Spleen (tissue), 11 donors: ENCODE measurements around the gene GDPGP1. TPM values are rescaled to one million over a fixed set of nuclear protein-coding genes. Genes with fewer than 3 reads are reported as not detected.
"Not testable (repeated sequence)": the region's sequence is repeated elsewhere in the genome, so short reads cannot be mapped to it uniquely, and the experiment has no call there.

Source experiments
- DNase-seq: peaks from one replicate; pipeline ENCODE4 v3.0.0-alpha.2; 2020
- H3K27ac ChIP-seq, 8 donors: fragments of 200-600 bp; sonication (generic) in 7 of 8; 1 replicate in 4 of 8; 2 replicates in 4 of 8; pipeline versions ENCODE4 v1.5.0 to v1.8.0; 2016 to 2021; ENCODE audit warnings: inconsistent platforms in 4 of 8, mild to moderate bottlenecking in 4 of 8, moderate library complexity in 1 of 8
- H3K27me3 ChIP-seq, 7 donors: fragments of 200-600 bp; sonication (generic) in 6 of 7; replicated peaks in 1 of 7; 1 replicate in 4 of 7; 2 replicates in 3 of 7; pipeline versions ENCODE4 v1.5.0 to v1.8.0; 2016 to 2021; ENCODE audit warnings: inconsistent platforms in 3 of 7, mild to moderate bottlenecking in 1 of 7
- H3K36me3 ChIP-seq, 6 donors: fragments of 200-600 bp; sonication (generic) in 5 of 6; 1 replicate in 4 of 6; 2 replicates in 2 of 6; pipeline versions ENCODE4 v1.5.0 to v1.8.0; 2016 to 2021; ENCODE audit warnings: inconsistent platforms in 2 of 6
- H3K4me1 ChIP-seq, 6 donors: fragments of 200-600 bp; sonication (generic) in 5 of 6; 1 replicate in 3 of 6; 2 replicates in 3 of 6; pipeline versions ENCODE4 v1.5.0 to v1.8.0; 2016 to 2021; ENCODE audit warnings: inconsistent platforms in 3 of 6
- H3K4me3 ChIP-seq, 8 donors: fragments of 200-600 bp; sonication (generic) in 7 of 8; 1 replicate in 4 of 8; 2 replicates in 4 of 8; pipeline versions ENCODE4 v1.5.0 to v1.8.0; 2016 to 2021; ENCODE audit warnings: inconsistent platforms in 4 of 8, mild to moderate bottlenecking in 4 of 8, moderate library complexity in 2 of 8
- H3K9me3 ChIP-seq, 8 donors: fragments of 200-600 bp; sonication (generic) in 7 of 8; 1 replicate in 4 of 8; 2 replicates in 4 of 8; pipeline versions ENCODE4 v1.5.0 to v1.8.0; 2016 to 2021; ENCODE audit warnings: inconsistent platforms in 4 of 8
- POLR2A ChIP-seq, 3 donors: fragments of 450-650 bp; IDR thresholded peaks; one replicate each; pipeline ENCODE4 v1.5.1; 2017; ENCODE audit warnings: antibody characterized with exemption in 3 of 3, mild to moderate bottlenecking in 1 of 3
- POLR2AphosphoS5 ChIP-seq, 3 donors: sonication (generic); formaldehyde crosslinking; IDR thresholded peaks; one replicate each; pipeline ENCODE4 v1.5.1; 2017; ENCODE audit warnings: antibody characterized with exemption in 3 of 3
- WGBS, 5 donors: extraction: QIAGEN DNeasy Blood & Tissue Kit in 3 of 5; methylation state at CpG; one replicate each; pipeline versions ENCODE4 v1.1.5 to v1.1.7; 2013 to 2018; 5-methylcytosine and 5-hydroxymethylcytosine counted together
- intact Hi-C: fragments of 100-400 bp; cut with DNase I; formaldehyde crosslinking; loops from one replicate; pipeline ENCODE4 v1.15.0; 2023; ENCODE audit warnings: low total_unique reads
- polyA plus RNA-seq, 3 donors: library from polyadenylated mRNA; stranded (reverse); fragments of 200-250 nt; gene quantifications; one replicate each; pipeline ENCODE4 v1.2.1, GENCODE V29; 2013
- total RNA-seq, 7 donors: library from RNA; depleted of rRNA in 3 of 7; stranded (reverse); fragments of >200 nt in 3 of 7; fragmentation: NEBNext Ultra II Directional in 4 of 7; extraction: Animal tissue kit (Norgen Biotek cat#: 25700) in 4 of 7; gene quantifications; one replicate each; pipeline versions ENCODE4 v1.1.0 to v1.2.1, GENCODE V29; 2016 to 2021
- TF ChIP-seq, protein P1 (sequence below), 11 experiments: fragments of 200-600 bp in 7 of 11; fragments of 450-650 bp in 4 of 11; sonication (generic) in 4 of 11; IDR thresholded peaks in 8 of 11; conservative IDR thresholded peaks in 3 of 11; 1 replicate in 7 of 11; 2 replicates in 4 of 11; pipeline versions ENCODE4 v1.4.0 to v1.8.0; 2016 to 2021; ENCODE audit warnings: antibody characterized with exemption in 11 of 11, inconsistent platforms in 4 of 11, mild to moderate bottlenecking in 1 of 11
- donor health status: healthy with polysubstance abuse.
- donor health status: DM: no; HTN: no; CAD: no; lungs with moderate emphysema.
- donor health status: DM: no; HTN: no; CAD: no.
- donor health status: Bipolar disorder and iron deficiency.
- donor health status: healthy.
- donor health status: DM: no; HTN: no; CAD: no.
- donor health status: DM: yes; HTN: yes; CAD: no.

GDPGP1 gene
- total and polyA plus RNA-seq, 10 donors = 1.9 to 13.4 (median 9.6) TPM

GRCh38 chr15:90249203-90249863, 15.3 kb downstream of the GDPGP1 start, which contains the start of gene TTLL13:
TSS of gene TTLL13 (plus strand) at chr15:90249556. CDS start at chr15:90250631, 1,075 bp downstream.
- TF ChIP-seq POLR2AphosphoS5 (IDR thresholded peaks at IDR 0.05) = peak; percentile 68 to 85 (median 79)
- TF ChIP-seq POLR2A (IDR thresholded peaks at IDR 0.05) = no peak
- TF ChIP-seq, protein P1, sequence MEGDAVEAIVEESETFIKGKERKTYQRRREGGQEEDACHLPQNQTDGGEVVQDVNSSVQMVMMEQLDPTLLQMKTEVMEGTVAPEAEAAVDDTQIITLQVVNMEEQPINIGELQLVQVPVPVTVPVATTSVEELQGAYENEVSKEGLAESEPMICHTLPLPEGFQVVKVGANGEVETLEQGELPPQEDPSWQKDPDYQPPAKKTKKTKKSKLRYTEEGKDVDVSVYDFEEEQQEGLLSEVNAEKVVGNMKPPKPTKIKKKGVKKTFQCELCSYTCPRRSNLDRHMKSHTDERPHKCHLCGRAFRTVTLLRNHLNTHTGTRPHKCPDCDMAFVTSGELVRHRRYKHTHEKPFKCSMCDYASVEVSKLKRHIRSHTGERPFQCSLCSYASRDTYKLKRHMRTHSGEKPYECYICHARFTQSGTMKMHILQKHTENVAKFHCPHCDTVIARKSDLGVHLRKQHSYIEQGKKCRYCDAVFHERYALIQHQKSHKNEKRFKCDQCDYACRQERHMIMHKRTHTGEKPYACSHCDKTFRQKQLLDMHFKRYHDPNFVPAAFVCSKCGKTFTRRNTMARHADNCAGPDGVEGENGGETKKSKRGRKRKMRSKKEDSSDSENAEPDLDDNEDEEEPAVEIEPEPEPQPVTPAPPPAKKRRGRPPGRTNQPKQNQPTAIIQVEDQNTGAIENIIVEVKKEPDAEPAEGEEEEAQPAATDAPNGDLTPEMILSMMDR (IDR thresholded peaks at IDR 0.05 in 8 of 11, conservative IDR thresholded peaks at IDR 0.05 in 3 of 11) = peak in 2 of 11 experiments; percentile 4 to 11
- Histone ChIP-seq H3K4me1 (peaks cover 0 to 22% (median 16%) of the 10 kb centered on the region in 6 donors), H3K36me3 (no peaks in the 10 kb centered on the region), H3K9me3 (no peaks in the 10 kb centered on the region), H3K4me3 (peak within 1 kb of the TSS; percentile 17 to 74 (median 49)), H3K27me3 (no peaks in the 10 kb centered on the region), H3K27ac (peak within 1 kb of the TSS in 6 of 8 donors; percentile 20 to 70 (median 40))
- intact Hi-C loops = no loop called here
- peak; percentile 96 for DNase-seq
- 2 to 7% (median 3%) methylated on average over 31 to 44 of the region's 44 CpGs for WGBS, 5 donors

DNA sequence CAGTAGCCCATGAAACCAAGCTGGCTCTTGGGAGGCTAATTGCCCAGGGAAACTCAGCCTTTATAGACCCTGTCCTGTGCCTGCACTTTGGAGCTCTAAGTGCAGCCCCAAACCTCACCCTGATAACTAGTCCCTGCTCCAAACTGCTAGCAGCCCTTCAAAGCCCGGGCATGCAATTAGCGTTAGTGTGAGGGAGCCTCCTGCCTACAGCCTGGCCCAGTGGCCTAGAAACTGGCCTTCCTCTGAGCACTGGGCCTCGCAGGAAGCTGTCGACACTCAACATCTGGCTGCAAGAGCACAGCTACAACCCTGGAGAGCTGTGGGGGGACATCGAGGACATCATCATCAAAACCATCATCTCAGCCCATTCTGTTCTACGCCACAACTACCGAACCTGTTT, 23.8 kb downstream of the GDPGP1 start:
- WGBS, 5 donors = 76 to 86% (median 84%) methylated on average over 7 of the region's 7 CpGs
- DNase-seq = peak; percentile 21
- no peaks in the 10 kb centered on the region for H3K36me3 ChIP-seq
- H3K4me1 ChIP-seq = no peaks in the 10 kb centered on the region
- H3K27ac ChIP-seq = no peak overlapping the region
- H3K4me3 ChIP-seq = no peak overlapping the region
- intact Hi-C loops = no loop called here
- no peaks in the 10 kb centered on the region for H3K9me3 ChIP-seq
- TF ChIP-seq POLR2A (IDR thresholded peaks at IDR 0.05) (no peak), POLR2AphosphoS5 (IDR thresholded peaks at IDR 0.05) (no peak)
- TF ChIP-seq, protein P1 (IDR thresholded peaks at IDR 0.05 in 8 of 11, conservative IDR thresholded peaks at IDR 0.05 in 3 of 11) = no peak
- H3K27me3 ChIP-seq = no peaks in the 10 kb centered on the region

- intact Hi-C loops = no loop called here
- Histone ChIP-seq H3K27ac (no peak overlapping the region), H3K4me1 (peaks cover 3 to 10% (median 6%) of the 10 kb centered on the region in 6 donors), H3K36me3 (no peaks in the 10 kb centered on the region), H3K9me3 (no peaks in the 10 kb centered on the region), H3K27me3 (no peaks in the 10 kb centered on the region), H3K4me3 (no peak overlapping the region)
- 68 to 87% (median 80%) methylated on average over 5 of the region's 5 CpGs for WGBS, 5 donors
- TF ChIP-seq POLR2AphosphoS5 (IDR thresholded peaks at IDR 0.05) = no peak
- no peak for DNase-seq
These were observed 25.5 kb downstream of the GDPGP1 start for GRCh38 chr15:90259524-90259923.

DNA sequence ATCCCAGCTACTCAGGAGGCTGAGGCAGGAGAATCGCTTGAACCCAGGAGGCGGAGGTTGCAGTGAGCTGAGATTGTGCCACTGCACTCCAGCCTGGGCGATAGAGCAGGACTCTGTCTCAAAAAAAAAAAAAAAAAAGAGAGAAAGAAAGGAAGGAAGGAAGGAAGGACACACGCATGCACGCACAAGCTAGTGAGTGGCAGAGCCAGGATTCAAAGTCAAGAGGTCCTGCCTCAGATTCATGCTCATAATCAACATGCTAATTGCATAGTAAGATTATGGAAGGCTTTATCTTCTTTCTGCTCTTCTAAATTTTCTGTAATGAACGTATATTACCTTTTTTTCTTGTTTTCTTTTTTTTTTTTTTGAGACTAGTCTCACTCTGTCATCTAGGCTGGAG, 26.7 kb downstream of the GDPGP1 start:
- intact Hi-C loops, H3K9me3 ChIP-seq, H3K4me3 ChIP-seq, H3K27ac ChIP-seq, H3K27me3 ChIP-seq, H3K36me3 ChIP-seq: not testable (repeated sequence)
- peak; percentile 8 for DNase-seq
- peaks cover 6 to 17% (median 12%) of the 10 kb centered on the region in 6 donors for H3K4me1 ChIP-seq
- peak in 1 of 3 donors; percentile 28 for TF ChIP-seq POLR2AphosphoS5 (IDR thresholded peaks at IDR 0.05)
- WGBS, 5 donors = 57 to 71% (median 62%) methylated on average over 4 to 6 of the region's 6 CpGs

- Histone ChIP-seq H3K36me3 (no peaks in the 10 kb centered on the region), H3K9me3 (no peaks in the 10 kb centered on the region), H3K4me3 (no peak overlapping the region), H3K4me1 (peaks cover 11 to 25% (median 17%) of the 10 kb centered on the region in 6 donors), H3K27me3 (no peaks in the 10 kb centered on the region), H3K27ac (no peak overlapping the region)
- no peak for TF ChIP-seq POLR2A (IDR thresholded peaks at IDR 0.05)
- no peak for TF ChIP-seq POLR2AphosphoS5 (IDR thresholded peaks at IDR 0.05)
- TF ChIP-seq, protein P1 (IDR thresholded peaks at IDR 0.05 in 8 of 11, conservative IDR thresholded peaks at IDR 0.05 in 3 of 11) = no peak
- 82 to 99% (median 93%) methylated on average over 5 of the region's 5 CpGs for WGBS, 5 donors
- DNase-seq = peak; percentile 8
- intact Hi-C loops = no loop called here
These were observed 27.8 kb downstream of the GDPGP1 start for GRCh38 chr15:90261811-90262210.
